Stimulated activated CD4-positive, alpha-beta T cell treated with anti-CD3 and anti-CD28 coated beads, Interleukin-2, amount 100 ng/mL, for 48 hours (primary cell): ENCODE data around the gene FOXP1.

Experiments
- DNase-seq, 2 donors: peaks; one replicate each; pipeline ENCODE4 v3.0.0-alpha.2; 2020

FOXP1 gene

DNA sequence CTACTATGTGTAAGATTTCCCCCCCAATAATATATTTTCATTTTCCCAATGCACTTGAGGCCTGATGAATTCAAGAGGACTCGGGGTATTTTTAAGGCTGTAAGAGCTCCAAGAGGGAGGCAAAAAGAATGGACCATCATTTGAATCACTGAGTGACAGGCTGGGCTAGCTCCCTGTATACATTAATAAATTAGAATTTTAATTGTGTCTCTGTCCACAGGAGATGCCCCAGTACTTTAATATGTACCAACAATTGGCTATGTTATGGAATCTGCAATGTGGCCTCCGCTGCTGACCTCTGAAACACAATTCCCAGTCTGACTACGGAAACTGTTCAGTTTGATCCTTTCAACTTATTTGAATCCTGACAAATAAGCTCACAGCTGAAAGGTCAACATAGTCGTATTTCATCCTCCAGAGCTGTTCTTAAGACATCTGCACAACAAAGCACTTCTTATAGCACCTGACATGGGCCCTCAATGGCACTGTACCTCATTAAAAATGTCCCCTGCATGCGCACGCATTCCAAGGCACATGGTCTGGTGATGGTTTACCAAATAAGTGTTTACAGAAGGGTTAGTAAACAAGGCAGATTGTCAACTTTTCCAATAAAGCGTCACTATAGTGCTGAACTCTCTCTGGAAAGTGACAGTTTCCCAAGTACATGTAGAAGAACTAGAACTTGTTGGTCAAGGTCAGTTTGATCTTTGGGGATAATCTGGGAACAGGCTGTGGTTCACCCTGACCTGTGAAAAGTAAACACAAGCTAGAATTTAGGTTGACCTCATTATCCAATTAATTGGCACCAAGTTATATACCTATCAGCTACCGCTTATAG, 472.9 kb downstream of the FOXP1 start:
- DNase-seq = no peak

GRCh38 chr3:71109977-71110285, 473.6 kb downstream of the FOXP1 start:
- DNase-seq = no peak

DNA sequence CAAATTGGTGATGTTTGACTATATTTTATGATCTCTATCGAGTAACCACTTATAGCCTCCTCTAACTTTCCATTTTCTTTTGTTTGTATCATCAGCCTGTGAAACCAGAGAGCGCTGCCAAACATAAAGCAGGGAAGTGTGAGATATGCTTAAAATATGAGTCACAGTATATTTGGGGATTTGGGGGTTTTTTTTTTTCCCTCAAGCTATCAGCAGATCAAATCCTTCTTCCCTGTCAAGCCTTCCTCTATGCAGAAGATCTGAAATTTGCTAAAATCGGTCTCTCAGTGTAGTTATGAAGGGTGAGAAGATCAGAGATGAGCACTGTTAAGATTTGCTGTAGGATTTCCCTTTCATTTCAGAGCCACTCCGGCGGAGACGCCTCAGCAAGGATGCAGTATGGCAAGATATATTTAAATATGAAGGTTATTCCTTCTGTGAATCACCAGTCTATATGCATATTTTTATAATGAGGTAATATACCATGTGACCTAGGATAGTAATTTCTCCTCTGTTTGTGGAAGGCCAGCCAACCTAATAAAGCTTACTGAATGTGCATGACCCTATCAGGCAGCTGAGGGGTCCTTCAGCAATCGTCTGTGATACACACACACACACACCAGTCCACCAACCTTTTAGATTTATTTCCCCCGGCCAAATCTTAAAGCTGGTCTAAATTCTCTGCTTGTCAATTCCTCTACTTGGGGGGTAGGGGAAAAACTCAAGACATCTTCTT, 474.1 kb downstream of the FOXP1 start:
- DNase-seq = no peak

GRCh38 chr3:71107926-71108325, 475.6 kb downstream of the FOXP1 start:
- no peak for DNase-seq

GRCh38 chr3:71104976-71105375, 478.6 kb downstream of the FOXP1 start:
- no peak for DNase-seq

- DNase-seq = no peak
These were observed 479.0 kb downstream of the FOXP1 start for GRCh38 chr3:71104556-71104955.

DNA sequence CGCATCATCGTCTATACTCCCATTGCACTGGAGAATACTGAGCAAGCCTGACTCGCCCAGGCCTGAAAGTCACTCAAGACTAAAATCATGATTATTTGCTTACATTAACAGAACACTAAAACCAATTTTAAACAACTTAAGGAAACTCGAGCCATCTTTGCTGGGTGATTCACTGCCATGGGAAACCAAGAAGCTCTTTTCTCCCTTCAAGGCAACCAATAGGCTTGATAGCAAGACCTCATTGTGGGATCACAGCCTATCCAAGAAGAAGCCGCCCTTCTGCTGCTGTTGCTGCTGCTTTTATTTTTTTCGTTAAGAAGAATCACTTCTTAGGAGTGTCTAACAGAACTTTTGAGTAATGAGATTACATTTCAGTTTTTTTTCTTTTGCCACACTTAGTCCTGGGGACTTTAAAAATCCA, 479.4 kb downstream of the FOXP1 start:
- no peak for DNase-seq

- DNase-seq = no peak
These were observed 480.1 kb downstream of the FOXP1 start for GRCh38 chr3:71103430-71103921.

DNA sequence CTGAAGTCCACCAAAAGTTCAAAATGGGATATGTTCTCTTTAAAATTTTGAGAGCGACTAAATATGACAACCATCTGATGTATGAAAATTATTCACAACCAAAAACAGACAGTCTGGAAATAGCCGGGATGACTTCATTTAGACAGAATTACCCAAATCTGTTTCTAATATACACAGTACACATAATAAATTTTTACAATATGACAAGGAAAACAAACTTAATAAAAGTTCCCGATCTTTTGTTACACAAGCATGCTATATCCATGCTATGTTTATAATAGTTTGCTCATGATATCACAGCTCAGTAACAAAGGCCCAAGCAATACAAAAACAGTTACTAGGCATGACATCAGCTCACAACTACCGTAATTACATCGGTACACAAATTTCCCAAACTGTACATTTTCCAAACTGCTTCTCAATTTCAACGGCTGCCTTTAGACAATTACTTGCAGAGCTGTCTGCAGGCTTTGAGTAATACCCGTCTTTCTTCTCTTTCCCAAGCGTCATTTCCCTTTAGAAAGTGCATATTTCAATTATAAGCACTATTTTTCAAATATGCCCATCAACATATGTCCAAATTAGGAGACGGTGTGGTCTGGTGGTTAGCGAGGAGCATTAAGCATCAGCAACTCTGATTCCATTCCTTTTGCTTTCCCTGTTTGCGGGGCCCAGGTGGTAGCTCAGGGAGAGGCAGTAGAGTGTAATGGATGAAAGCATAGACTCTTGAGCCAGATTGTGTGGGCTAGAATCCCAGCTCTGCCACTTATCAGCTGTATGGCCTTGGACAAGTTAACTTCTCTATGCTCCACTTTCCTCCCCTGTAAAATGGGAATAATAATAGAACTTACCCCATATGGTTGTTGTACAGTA, 481.2 kb downstream of the FOXP1 start:
- DNase-seq = no peak

GRCh38 chr3:71101626-71102025, 481.9 kb downstream of the FOXP1 start:
- DNase-seq = no peak

DNA sequence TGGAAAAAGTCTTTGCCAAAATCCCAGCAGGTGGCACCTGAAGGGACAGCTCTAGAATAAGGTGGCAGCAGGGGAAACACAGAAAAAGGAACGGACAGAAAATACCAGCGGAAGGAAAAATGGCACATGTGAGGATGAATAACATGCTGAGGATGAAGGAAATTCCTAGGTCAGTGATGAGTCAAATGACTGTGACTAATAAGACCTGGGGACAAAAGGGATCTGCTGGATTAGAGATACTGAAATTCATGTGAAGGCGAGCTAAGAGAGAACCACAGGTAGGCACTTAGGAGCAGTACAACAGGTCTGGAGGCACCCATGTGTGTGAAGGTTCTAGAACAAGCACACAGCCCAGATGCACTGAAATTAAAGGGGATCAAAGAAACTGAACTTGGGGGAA, 482.5 kb downstream of the FOXP1 start:
- DNase-seq = no peak

DNA sequence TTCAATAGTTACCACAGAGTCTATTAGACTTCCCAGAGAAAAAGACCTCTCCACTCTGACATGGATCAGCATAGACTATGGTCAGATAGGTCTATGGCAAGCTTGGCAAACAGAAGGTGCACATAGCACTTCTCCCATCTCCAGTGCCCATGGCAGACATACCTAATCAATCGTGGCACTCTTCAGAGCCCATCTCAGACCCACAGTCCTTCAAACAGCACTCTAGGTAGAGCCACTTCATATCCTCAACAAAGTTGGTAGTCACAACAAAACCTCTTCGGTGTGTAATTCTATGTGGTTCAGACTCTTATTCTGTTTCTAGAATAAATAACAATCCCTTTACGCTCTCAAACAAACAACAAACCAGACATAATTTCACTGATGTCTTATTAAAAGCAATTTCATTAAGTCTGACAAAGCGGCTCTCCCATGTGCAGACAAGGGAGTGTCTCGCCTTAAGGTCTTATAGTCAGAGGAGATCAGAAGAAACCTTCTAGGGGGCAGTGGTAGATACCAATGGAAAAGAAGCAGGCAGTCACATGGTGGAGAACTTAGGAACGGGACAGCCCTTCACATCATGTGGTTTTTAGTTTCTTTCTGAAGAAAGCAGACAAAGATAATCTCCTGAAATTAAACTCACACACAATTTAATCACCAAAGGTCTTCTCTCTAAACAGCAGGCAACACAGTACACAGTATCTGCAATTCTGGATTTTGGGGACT, 483.4 kb downstream of the FOXP1 start:
- DNase-seq = no peak

- no peak for DNase-seq
These were observed 486.0 kb downstream of the FOXP1 start for GRCh38 chr3:71097557-71097956.

DNA sequence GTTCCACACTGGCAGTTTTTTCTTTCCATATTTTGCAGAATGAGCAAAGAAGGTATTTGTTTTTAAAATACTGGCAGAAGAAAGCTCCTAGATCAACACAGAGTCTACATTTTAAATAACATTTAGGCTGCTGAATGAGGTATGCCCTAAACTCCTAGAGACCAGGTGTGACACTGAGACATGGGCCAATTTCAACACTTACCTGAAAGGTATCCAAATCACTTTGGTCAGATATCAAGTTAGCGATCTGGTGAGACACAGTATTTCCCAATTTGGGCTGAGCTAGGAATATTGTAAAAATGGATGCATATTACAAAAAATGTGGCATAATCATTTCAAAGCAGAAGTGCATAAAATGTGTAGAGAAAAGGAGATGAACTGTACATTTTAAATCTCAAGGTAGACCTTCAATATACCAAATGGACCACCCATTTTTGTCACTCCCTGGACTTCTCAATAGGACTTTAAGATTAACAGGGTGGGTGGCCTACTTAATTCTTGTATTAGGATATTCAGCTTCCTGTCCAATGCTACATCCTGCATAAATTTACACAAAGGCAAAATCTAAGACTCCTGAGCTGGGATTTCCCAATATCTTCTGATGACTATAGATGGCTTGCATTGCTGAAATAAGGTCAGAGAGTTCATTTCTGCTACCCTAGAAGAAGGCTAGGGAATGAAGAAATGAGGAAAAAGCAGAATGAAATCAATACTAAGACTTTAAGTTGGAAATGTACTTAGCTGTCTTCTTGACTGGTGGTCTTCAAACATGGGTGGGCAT, 487.8 kb downstream of the FOXP1 start:
- no peak for DNase-seq

DNA sequence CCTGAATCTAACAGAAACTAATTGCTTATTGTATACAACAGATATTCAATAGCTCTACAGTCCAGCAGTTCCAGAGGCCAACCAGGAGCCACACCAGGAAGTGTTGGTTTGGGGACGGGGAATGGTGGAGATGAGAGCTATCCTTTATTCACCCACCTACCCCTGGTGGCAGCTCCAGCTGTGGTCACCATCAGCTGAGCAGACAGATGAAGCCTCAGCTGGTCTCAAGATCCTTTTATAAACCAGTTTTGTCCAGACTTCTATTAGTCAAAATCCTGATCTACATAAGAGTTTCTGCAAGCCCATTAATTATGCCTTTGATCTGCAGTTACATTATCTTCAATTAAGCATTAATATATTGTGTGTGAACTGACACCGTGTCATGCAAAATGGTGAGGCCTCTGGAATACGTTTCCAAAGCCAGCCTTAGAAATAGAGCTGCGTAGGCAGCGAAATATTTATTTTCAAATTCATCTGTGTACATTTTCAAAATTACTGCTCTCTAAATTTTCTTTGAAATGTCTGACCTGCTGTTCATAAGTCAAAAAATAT, 488.8 kb downstream of the FOXP1 start:
- DNase-seq = no peak

DNA sequence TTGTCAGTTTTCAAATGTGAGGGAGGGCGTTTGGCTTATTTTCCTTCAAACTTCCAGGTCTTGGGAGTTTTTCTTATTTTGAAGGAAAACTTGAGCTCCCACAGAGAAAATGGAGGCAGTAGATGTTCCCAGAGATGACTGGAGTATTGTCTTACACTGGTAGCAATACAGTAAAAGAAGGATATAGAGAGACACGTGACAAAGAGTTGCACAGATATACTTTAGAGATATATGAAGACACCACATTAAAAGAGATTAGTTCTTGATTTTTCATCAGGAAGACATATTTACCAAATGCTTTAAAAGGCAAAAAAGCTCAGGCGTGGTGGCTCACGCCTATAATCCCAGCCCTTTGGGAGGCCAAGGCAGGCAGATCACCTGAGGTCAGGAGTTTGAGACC, 490.9 kb downstream of the FOXP1 start:
- no peak for DNase-seq

GRCh38 chr3:71090207-71090606, 493.3 kb downstream of the FOXP1 start:
- no peak for DNase-seq

GRCh38 chr3:71089271-71089847, 494.2 kb downstream of the FOXP1 start:
- no peak for DNase-seq

GRCh38 chr3:71088742-71089141, 494.8 kb downstream of the FOXP1 start:
- no peak for DNase-seq

DNA sequence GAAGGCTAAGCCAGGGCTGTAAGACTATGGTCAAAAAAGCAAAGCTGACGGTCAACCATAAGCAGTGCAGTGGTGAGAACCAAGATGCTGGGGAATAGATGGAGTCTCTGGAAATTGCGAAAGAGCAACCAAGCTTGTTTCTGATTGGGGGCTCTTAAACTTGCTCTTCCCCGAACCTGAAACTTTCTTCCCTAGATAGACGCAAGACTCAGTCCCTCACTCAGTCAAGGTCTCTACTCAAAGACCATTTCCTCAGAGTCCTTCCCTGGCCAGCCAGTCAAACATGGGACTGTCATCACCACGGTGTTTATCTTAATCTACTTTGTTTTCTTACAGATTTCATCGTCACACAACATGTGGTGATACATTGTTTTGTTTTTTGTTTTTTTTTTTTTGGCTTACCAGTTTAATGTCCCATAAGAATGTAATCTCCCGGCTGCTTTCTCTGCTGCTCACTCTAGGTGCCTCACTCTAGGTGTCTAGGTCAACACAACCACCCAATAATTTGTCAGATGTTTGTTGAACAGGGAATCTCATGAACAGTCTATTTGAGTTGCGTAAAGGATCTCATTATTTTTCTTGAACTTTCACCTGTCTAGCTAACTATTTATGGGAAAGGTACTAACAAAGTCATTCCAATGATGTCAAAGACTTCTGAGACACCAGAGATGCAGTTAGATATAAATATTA, 495.4 kb downstream of the FOXP1 start:
- no peak for DNase-seq
